Pancreas (tissue), 10 donors: Measurements from ENCODE around the gene CAMK2A. TPM values are rescaled to one million over a fixed set of nuclear protein-coding genes. Genes with fewer than 3 reads are reported as not detected.

Experiments used
- ATAC-seq, 4 donors: fragments of 200-7000 bp; cut with Tn5 transposase; one replicate each; pipeline versions ENCODE4 v1.8.0 to v1.9.1; 2020; ENCODE audit warnings: mild to moderate bottlenecking in 4 of 4, moderate library complexity in 4 of 4
- DNase-seq, 6 donors: peaks; one replicate each; pipeline ENCODE4 v3.0.0-alpha.2; 2020
- FAIRE-seq: peaks from 2 replicates; lab custom pipeline; 2012; peaks lifted over from hg19 to GRCh38; lab: Jason Lieb, UNC
- H3K27ac ChIP-seq, 4 donors: fragments of 200-600 bp; sonication (generic); 1 replicate in 3 of 4; 2 replicates in 1 of 4; pipeline versions ENCODE4 v1.5.0 to v1.8.0; 2020
- H3K27me3 ChIP-seq, 4 donors: fragments of 200-600 bp; one replicate each; pipeline ENCODE4 v1.8.0; 2021
- H3K36me3 ChIP-seq, 3 donors: fragments of 200-600 bp; sonication (generic) in 1 of 3; one replicate each; pipeline versions ENCODE4 v1.5.0 to v1.8.0; 2020 to 2021
- H3K4me1 ChIP-seq, 3 donors: fragments of 200-600 bp; one replicate each; pipeline ENCODE4 v1.8.0; 2021
- H3K4me3 ChIP-seq, 4 donors: fragments of 200-600 bp; sonication (generic) in 2 of 4; one replicate each; pipeline versions ENCODE4 v1.5.0 to v1.8.0; 2020 to 2021
- H3K9me3 ChIP-seq, 4 donors: fragments of 200-600 bp; one replicate each; pipeline ENCODE4 v1.8.0; 2021
- WGBS, 2 donors: extraction: QIAGEN DNeasy Blood & Tissue Kit; methylation state at CpG; one replicate each; pipeline ENCODE4 v1.1.7; 2013; 5-methylcytosine and 5-hydroxymethylcytosine counted together
- intact Hi-C, 3 donors: fragments of 100-400 bp; cut with DNase I; formaldehyde crosslinking; loops; one replicate each; pipeline versions ENCODE4 v1.11.1 to v1.14.2; 2022
- polyA plus RNA-seq, 2 donors: library from polyadenylated mRNA; stranded (reverse); fragments of 200-250 nt; gene quantifications; one replicate each; pipeline ENCODE4 v1.2.3, GENCODE V29; 2013
- total RNA-seq, 6 donors: library from RNA; stranded (reverse); fragmentation: NEBNext Ultra II Directional in 4 of 6; extraction: Animal tissue kit (Norgen Biotek cat#: 25700) in 4 of 6; gene quantifications; one replicate each; pipeline versions ENCODE4 v1.2.1 to v1.2.4, GENCODE V29; 2021 to 2023
- TF ChIP-seq, protein P1 (sequence below), 4 donors: fragments of 200-600 bp; sonication (generic) in 3 of 4; IDR thresholded peaks; one replicate each; pipeline versions ENCODE4 v1.5.0 to v1.8.0; 2021; ENCODE audit warnings: antibody characterized with exemption in 4 of 4
- donor health status: healthy with polysubstance abuse.
- donor health status: DM: no; HTN: no; CAD: no; lungs with moderate emphysema.
- donor health status: DM: no; HTN: no; CAD: no.
- donor health status: control.
- donor health status: control.
- donor health status: Bipolar disorder and iron deficiency.
- donor health status: DM: yes; HTN: yes; CAD: no.
- donor health status: DM: no; HTN: no; CAD: no.
- donor health status: DM: no; HTN: no; CAD: no.
- donor health status: DM: yes; HTN: yes; CAD: no.

CAMK2A gene
- total and polyA plus RNA-seq, 8 donors = 0.03 to 0.19 (median 0.08) TPM; not detected in 3

DNA sequence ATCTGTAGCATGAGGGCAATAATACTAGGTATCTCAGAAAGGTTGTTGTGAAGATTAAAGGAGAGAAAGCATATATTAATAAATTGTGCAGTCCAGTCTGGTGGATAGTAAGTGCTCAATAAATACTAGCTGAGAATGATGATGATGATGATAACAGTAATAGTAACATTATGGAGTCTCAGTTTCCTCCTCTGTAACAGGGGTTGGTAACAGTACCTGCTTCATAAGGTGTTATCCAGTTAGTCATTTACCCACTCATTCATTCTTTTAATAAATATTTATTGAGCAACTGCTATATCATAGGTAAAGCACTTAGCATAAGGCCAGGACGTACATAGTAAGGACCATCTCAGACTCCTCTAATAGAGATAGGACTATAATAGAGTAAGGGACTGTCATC, 92.1 kb downstream of the CAMK2A start:
- no peaks in the 10 kb centered on the region for H3K4me1 ChIP-seq
- FAIRE-seq = no peak

DNA sequence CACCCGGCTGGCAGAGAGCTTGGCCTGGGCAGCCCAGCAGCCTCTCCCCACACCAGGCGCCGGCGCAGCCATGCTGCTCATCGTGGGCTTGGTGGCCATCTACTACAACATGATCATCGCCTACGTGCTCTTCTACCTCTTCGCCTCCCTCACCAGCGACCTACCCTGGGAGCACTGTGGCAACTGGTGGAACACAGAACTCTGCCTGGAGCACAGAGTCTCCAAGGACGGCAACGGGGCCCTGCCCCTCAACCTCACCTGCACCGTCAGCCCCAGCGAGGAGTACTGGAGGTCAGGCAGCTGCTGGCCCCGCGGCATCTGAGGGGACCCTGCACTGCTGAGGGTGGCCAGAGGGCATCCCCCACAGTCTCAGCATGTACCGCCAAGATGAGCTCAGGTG, 92.6 kb downstream of the CAMK2A start:
- intact Hi-C loops = no loop called here
- TF ChIP-seq, protein P1, sequence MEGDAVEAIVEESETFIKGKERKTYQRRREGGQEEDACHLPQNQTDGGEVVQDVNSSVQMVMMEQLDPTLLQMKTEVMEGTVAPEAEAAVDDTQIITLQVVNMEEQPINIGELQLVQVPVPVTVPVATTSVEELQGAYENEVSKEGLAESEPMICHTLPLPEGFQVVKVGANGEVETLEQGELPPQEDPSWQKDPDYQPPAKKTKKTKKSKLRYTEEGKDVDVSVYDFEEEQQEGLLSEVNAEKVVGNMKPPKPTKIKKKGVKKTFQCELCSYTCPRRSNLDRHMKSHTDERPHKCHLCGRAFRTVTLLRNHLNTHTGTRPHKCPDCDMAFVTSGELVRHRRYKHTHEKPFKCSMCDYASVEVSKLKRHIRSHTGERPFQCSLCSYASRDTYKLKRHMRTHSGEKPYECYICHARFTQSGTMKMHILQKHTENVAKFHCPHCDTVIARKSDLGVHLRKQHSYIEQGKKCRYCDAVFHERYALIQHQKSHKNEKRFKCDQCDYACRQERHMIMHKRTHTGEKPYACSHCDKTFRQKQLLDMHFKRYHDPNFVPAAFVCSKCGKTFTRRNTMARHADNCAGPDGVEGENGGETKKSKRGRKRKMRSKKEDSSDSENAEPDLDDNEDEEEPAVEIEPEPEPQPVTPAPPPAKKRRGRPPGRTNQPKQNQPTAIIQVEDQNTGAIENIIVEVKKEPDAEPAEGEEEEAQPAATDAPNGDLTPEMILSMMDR (IDR thresholded peaks at IDR 0.05) = no peak
- Histone ChIP-seq H3K27me3 (no peaks in the 10 kb centered on the region), H3K9me3 (no peaks in the 10 kb centered on the region), H3K36me3 (no peaks in the 10 kb centered on the region), H3K4me1 (no peaks in the 10 kb centered on the region), H3K27ac (no peak overlapping the region), H3K4me3 (no peak overlapping the region)
- WGBS, 2 donors = 94 to 96% methylated on average over 16 of the region's 16 CpGs
- ATAC-seq (no peak), FAIRE-seq (no peak), DNase-seq (no peak)

More for the DNA sequence above, 92.1 kb downstream of the CAMK2A start:
- Histone ChIP-seq H3K36me3 (no peaks in the 10 kb centered on the region), H3K27ac (no peak overlapping the region), H3K9me3 (no peaks in the 10 kb centered on the region), H3K27me3 (no peaks in the 10 kb centered on the region), H3K4me3 (no peak overlapping the region)
- WGBS, 2 donors = 87 to 97% methylated on average over 1 of the region's 1 CpG
- intact Hi-C loops = no loop called here
- DNase-seq (no peak), ATAC-seq (no peak)
- TF ChIP-seq, protein P1 (IDR thresholded peaks at IDR 0.05) = no peak

DNA sequence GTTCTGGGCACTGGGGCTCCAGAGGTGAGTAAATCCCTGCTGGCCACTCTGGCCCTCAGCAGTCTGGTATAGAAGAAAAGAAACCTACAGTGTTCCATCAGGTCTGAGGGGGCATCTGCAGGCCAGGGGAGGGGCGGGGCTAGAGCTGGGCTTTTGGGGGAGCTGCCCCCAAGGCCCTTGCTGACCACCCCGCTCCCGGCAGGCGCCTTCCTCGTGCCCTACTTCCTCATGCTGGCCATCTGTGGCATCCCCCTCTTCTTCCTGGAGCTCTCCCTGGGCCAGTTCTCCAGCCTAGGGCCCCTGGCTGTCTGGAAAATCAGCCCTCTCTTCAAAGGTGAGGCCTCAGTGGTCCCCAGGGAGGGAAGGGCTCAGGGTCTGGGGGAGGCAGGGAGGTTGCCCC, 93.1 kb downstream of the CAMK2A start:
- Histone ChIP-seq H3K4me3 (no peak overlapping the region), H3K36me3 (no peaks in the 10 kb centered on the region), H3K27ac (no peak overlapping the region), H3K9me3 (no peaks in the 10 kb centered on the region), H3K27me3 (no peaks in the 10 kb centered on the region), H3K4me1 (no peaks in the 10 kb centered on the region)
- FAIRE-seq (no peak), DNase-seq (no peak), ATAC-seq (no peak)
- 77 to 82% methylated on average over 5 of the region's 5 CpGs for WGBS, 2 donors
- intact Hi-C loops = no loop called here
- TF ChIP-seq, protein P1 (IDR thresholded peaks at IDR 0.05) = no peak

DNA sequence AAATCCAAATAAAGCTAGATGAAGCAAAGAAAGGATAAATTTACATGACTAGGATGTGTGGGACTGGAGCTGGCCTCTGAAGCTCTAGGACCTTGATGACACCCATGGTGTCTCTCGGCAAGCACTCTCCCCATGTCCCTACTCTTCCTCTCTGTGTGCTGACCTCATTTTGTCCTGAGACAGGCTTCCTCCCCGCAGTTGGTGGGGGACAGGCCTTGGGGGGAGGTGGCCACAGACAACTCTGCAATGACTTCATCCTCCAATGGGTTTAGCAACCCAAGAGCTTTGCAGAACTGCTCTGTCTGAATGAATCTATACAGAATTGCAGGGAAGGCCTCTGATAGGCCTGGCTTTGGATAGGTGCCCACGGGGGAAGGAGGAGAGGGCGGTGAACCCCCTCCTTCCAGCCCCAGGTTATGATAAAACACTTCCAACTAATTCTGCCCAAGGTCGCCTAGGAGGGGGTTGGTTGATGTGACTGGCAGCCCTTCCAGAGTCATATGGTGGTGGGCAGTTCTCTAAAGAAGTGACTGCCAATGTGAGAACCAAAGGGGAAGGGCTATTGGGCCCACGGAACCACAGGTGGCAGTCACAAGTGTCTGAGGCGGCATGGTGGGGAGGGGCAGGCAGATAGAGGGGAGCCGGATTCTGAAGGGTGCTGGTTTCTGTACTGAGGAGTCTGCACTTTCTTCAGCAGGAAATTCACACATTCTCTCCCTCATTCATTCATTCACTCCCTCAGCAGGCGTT, 93.7 kb downstream of the CAMK2A start:
- FAIRE-seq (no peak), ATAC-seq (peak in 2 of 4 donors; percentile 13 to 46), DNase-seq (no peak)
- Histone ChIP-seq H3K4me3 (no peak overlapping the region), H3K36me3 (no peaks in the 10 kb centered on the region), H3K27ac (no peak overlapping the region), H3K27me3 (no peaks in the 10 kb centered on the region), H3K9me3 (no peaks in the 10 kb centered on the region), H3K4me1 (no peaks in the 10 kb centered on the region)
- 54 to 59% methylated on average over 9 of the region's 9 CpGs for WGBS, 2 donors
- intact Hi-C loops = no loop called here
- TF ChIP-seq, protein P1 (IDR thresholded peaks at IDR 0.05) = no peak

DNA sequence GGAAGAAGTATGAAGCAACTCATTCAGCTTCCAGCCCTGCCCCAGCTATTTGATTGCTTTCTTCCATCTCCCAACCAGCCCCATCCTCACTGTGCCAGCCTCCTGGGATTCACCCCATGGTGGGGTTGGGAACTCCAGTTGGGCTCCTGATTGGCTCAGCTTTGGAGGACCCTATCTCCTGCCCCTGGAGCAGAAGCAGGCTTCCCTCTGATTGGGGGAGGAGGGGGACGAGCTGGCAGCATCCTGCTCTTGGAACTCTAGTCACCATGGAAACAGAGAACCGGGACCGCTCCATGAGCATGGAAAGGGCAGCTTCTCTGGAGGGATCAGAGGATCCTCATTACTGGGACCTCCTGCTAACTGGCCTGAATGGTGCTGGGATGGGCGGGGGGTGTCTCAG, 97.1 kb downstream of the CAMK2A start:
- peaks cover 0 to 6% (median 2%) of the 10 kb centered on the region in 4 donors for H3K27me3 ChIP-seq
- intact Hi-C loops = no loop called here
- DNase-seq (no peak), ATAC-seq (no peak), FAIRE-seq (no peak)
- H3K4me3 ChIP-seq = no peak overlapping the region
- no peak overlapping the region for H3K27ac ChIP-seq
- H3K4me1 ChIP-seq = no peaks in the 10 kb centered on the region
- 76 to 92% methylated on average over 4 of the region's 4 CpGs for WGBS, 2 donors
- no peaks in the 10 kb centered on the region for H3K9me3 ChIP-seq
- TF ChIP-seq, protein P1 (IDR thresholded peaks at IDR 0.05) = no peak
- no peaks in the 10 kb centered on the region for H3K36me3 ChIP-seq
